Measurements from ENCODE around the gene MAN1C1.

Gene MAN1C1

GRCh38 chr1:25755475-25756125 is 139.0 kb downstream of the MAN1C1 start:
- Histone ChIP-seq H3K4me2 (ENCODE audit: insufficient read depth, low read length) (no peak overlapping the region), H3K4me1 (ENCODE audit: insufficient read depth, low read length) (peaks cover 4% of the 10 kb centered on the region; the same call in 1 of the 2 replicates), H3K27me3 (ENCODE audit: insufficient read depth, low read length, poor library complexity) (peaks cover 18% of the 10 kb centered on the region), H2AFZ (ENCODE audit: low read depth, low read length) (no peak overlapping the region), H4K20me1 (ENCODE audit: insufficient read depth, low read length) (peaks cover 16% of the 10 kb centered on the region), H3K4me3 (ENCODE audit: low read depth in 1 of 2, low read length in 2 of 2) (no peak overlapping the region), H3K9ac (ENCODE audit: low read depth, low read length) (no peak overlapping the region), H3K9me3 (ENCODE audit: insufficient read depth, low read length, severe bottlenecking) (no peaks in the 10 kb centered on the region), H3K36me3 (ENCODE audit: insufficient read depth, low read length) (no peaks in the 10 kb centered on the region), H3K27ac (ENCODE audit: low read length) (no peak overlapping the region), H3K79me2 (ENCODE audit: insufficient read depth, low read length) (no peaks in the 10 kb centered on the region)
- DNase-seq (no peak), ATAC-seq (ENCODE audit: insufficient read depth, low read depth) (no peak)
- no peak for TF ChIP-seq EZH2 (IDR thresholded peaks at IDR 0.05; ENCODE audit: borderline replicate concordance, low read depth, low read length, severe bottlenecking)
- TF ChIP-seq CTCF (IDR thresholded peaks at IDR 0.05; ENCODE audit: borderline replicate concordance, extremely low read depth, low read length, poor library complexity, severe bottlenecking): no peak

- ATAC-seq (ENCODE audit: insufficient read depth, low read depth): peak; percentile 75
- TF ChIP-seq CTCF (IDR thresholded peaks at IDR 0.05; ENCODE audit: borderline replicate concordance, extremely low read depth, low read length, poor library complexity, severe bottlenecking) (no peak), EZH2 (IDR thresholded peaks at IDR 0.05; ENCODE audit: borderline replicate concordance, low read depth, low read length, severe bottlenecking) (no peak)
- H3K9ac ChIP-seq (ENCODE audit: low read depth, low read length): no peak overlapping the region
Observed at GRCh38 chr1:25756215-25756614, 139.6 kb downstream of the MAN1C1 start.

GRCh38 chr1:25757151-25757845 is 140.7 kb downstream of the MAN1C1 start:
- no peak for DNase-seq
- H3K27ac ChIP-seq (ENCODE audit: low read length): no peak overlapping the region
- no peak overlapping the region for H3K4me3 ChIP-seq (ENCODE audit: low read depth in 1 of 2, low read length in 2 of 2)
- H3K9me3 ChIP-seq (ENCODE audit: insufficient read depth, low read length, severe bottlenecking): no peaks in the 10 kb centered on the region
- peaks cover 15% of the 10 kb centered on the region for H3K27me3 ChIP-seq (ENCODE audit: insufficient read depth, low read length, poor library complexity)
- TF ChIP-seq EZH2 (IDR thresholded peaks at IDR 0.05; ENCODE audit: borderline replicate concordance, low read depth, low read length, severe bottlenecking) (no peak), CTCF (IDR thresholded peaks at IDR 0.05; ENCODE audit: borderline replicate concordance, extremely low read depth, low read length, poor library complexity, severe bottlenecking) (no peak)
- H3K79me2 ChIP-seq (ENCODE audit: insufficient read depth, low read length): no peaks in the 10 kb centered on the region
- no peak overlapping the region for H2AFZ ChIP-seq (ENCODE audit: low read depth, low read length)
- H3K4me2 ChIP-seq (ENCODE audit: insufficient read depth, low read length): no peak overlapping the region
- H3K9ac ChIP-seq (ENCODE audit: low read depth, low read length): no peak overlapping the region
- peaks cover 4% of the 10 kb centered on the region; the same call in 1 of the 2 replicates for H3K4me1 ChIP-seq (ENCODE audit: insufficient read depth, low read length)
- peaks cover 16% of the 10 kb centered on the region for H4K20me1 ChIP-seq (ENCODE audit: insufficient read depth, low read length)
- H3K36me3 ChIP-seq (ENCODE audit: insufficient read depth, low read length): no peaks in the 10 kb centered on the region
- ATAC-seq (ENCODE audit: insufficient read depth, low read depth): no peak

More at GRCh38 chr1:25756215-25756614, 139.6 kb downstream of the MAN1C1 start:
- H2AFZ ChIP-seq (ENCODE audit: low read depth, low read length): no peak overlapping the region
- H3K4me1 ChIP-seq (ENCODE audit: insufficient read depth, low read length): peaks cover 4% of the 10 kb centered on the region; the same call in 1 of the 2 replicates
- peak; percentile 33 for DNase-seq
- peaks cover 16% of the 10 kb centered on the region for H4K20me1 ChIP-seq (ENCODE audit: insufficient read depth, low read length)
- H3K4me3 ChIP-seq (ENCODE audit: low read depth in 1 of 2, low read length in 2 of 2): no peak overlapping the region
- H3K27ac ChIP-seq (ENCODE audit: low read length): no peak overlapping the region
- no peaks in the 10 kb centered on the region for H3K36me3 ChIP-seq (ENCODE audit: insufficient read depth, low read length)
- no peaks in the 10 kb centered on the region for H3K9me3 ChIP-seq (ENCODE audit: insufficient read depth, low read length, severe bottlenecking)
- peaks cover 15% of the 10 kb centered on the region for H3K27me3 ChIP-seq (ENCODE audit: insufficient read depth, low read length, poor library complexity)
- no peaks in the 10 kb centered on the region for H3K79me2 ChIP-seq (ENCODE audit: insufficient read depth, low read length)
- H3K4me2 ChIP-seq (ENCODE audit: insufficient read depth, low read length): no peak overlapping the region
